ENCODE measurements around the gene PAN3. TPM values are rescaled to one million over a fixed set of nuclear protein-coding genes. Genes with fewer than 3 reads are reported as not detected.

Gene PAN3
- total RNA-seq, 2 experiments from 2014 or later, result 30.9 to 32.9 TPM

GRCh38 chr13:28329395-28330158 is 191.2 kb downstream of the PAN3 start:
- H3K36me3 Mint-ChIP-seq (ENCODE audit: low read depth), result no peaks in the 10 kb centered on the region
- H3K4me1 Mint-ChIP-seq (ENCODE audit: low read depth), result peaks cover 3% of the 10 kb centered on the region
- H3K4me3 Mint-ChIP-seq, result no peak overlapping the region
- intact Hi-C loops (cut with micrococcal nuclease), result no loop called here
- no peak for DNase-seq
- no peaks in the 10 kb centered on the region for H3K27me3 Mint-ChIP-seq
- ChIA-PET POLR2A (interaction anchor here (1.2 kb wide), 1 partner anchor 8 kb away, joined by 3 read pairs; no protein-coding TSS in a partner anchor), CTCF (interaction anchor here (2.0 kb wide), 1 partner anchor 306 kb away, joined by 6 read pairs; no protein-coding TSS in a partner anchor)
- no peaks in the 10 kb centered on the region for H3K9me3 Mint-ChIP-seq
- no peak for TF ChIP-seq CTCF (IDR thresholded peaks at IDR 0.05)
- no peak overlapping the region for H3K27ac Mint-ChIP-seq
- ATAC-seq, result no peak

- POLR2A ChIA-PET, result no interaction called here
- H3K27me3 Mint-ChIP-seq, result no peaks in the 10 kb centered on the region
- no peak for DNase-seq
- no peak for ATAC-seq
- no peak overlapping the region for H3K4me3 Mint-ChIP-seq
- no peaks in the 10 kb centered on the region for H3K36me3 Mint-ChIP-seq (ENCODE audit: low read depth)
- H3K9me3 Mint-ChIP-seq, result no peaks in the 10 kb centered on the region
- peaks cover 3% of the 10 kb centered on the region for H3K4me1 Mint-ChIP-seq (ENCODE audit: low read depth)
- no peak for TF ChIP-seq CTCF (IDR thresholded peaks at IDR 0.05)
- CTCF ChIA-PET, result interaction anchor here (2.2 kb wide), 1 partner anchor 9 kb away, joined by 10 read pairs; no protein-coding TSS in a partner anchor
- no peak overlapping the region for H3K27ac Mint-ChIP-seq
- intact Hi-C loops (cut with micrococcal nuclease), result no loop called here
These were observed 195.0 kb downstream of the PAN3 start for GRCh38 chr13:28333204-28333881.

- no peaks in the 10 kb centered on the region for H3K9me3 Mint-ChIP-seq
- ChIA-PET POLR2A (no interaction called here), CTCF (interaction anchor here (0.9 to 1.6 kb wide), 2 partner anchors 8 to 13 kb away, joined by 3 read pairs; no protein-coding TSS in a partner anchor)
- H3K4me1 Mint-ChIP-seq (ENCODE audit: low read depth), result peaks cover 9% of the 10 kb centered on the region
- no peak for DNase-seq
- no peaks in the 10 kb centered on the region for H3K36me3 Mint-ChIP-seq (ENCODE audit: low read depth)
- no peak overlapping the region for H3K4me3 Mint-ChIP-seq
- H3K27ac Mint-ChIP-seq, result no peak overlapping the region
- no peaks in the 10 kb centered on the region for H3K27me3 Mint-ChIP-seq
- no peak for ATAC-seq
- no peak for TF ChIP-seq CTCF (IDR thresholded peaks at IDR 0.05)
- intact Hi-C loops (cut with micrococcal nuclease), result no loop called here
These were observed 197.9 kb downstream of the PAN3 start for GRCh38 chr13:28336193-28336657.

GRCh38 chr13:28337166-28338005 is 199.0 kb downstream of the PAN3 start:
- H3K36me3 Mint-ChIP-seq (ENCODE audit: low read depth), result no peaks in the 10 kb centered on the region
- TF ChIP-seq CTCF (IDR thresholded peaks at IDR 0.05), result no peak
- no peaks in the 10 kb centered on the region for H3K9me3 Mint-ChIP-seq
- no peak overlapping the region for H3K4me3 Mint-ChIP-seq
- no peak for ATAC-seq
- no peak for DNase-seq
- H3K27me3 Mint-ChIP-seq, result no peaks in the 10 kb centered on the region
- CTCF ChIA-PET, result interaction anchor here (0.8 to 1.6 kb wide), 3 partner anchors 9 to 459 kb away, joined by 3 read pairs; no protein-coding TSS in a partner anchor
- intact Hi-C loops (cut with micrococcal nuclease), result no loop called here
- H3K4me1 Mint-ChIP-seq (ENCODE audit: low read depth), result peaks cover 9% of the 10 kb centered on the region
- POLR2A ChIA-PET, result interaction anchor here (1.5 kb wide), 1 partner anchor 8 kb away, joined by 3 read pairs; no protein-coding TSS in a partner anchor
- H3K27ac Mint-ChIP-seq, result no peak overlapping the region

All from activated CD8-positive, alpha-beta T cell treated with anti-CD3 and anti-CD28 coated beads for 36 hours (primary cell).